Panc1 (cell line): ENCODE measurements around the gene CLDN2. TPM values are rescaled to one million over a fixed set of nuclear protein-coding genes. Genes with fewer than 3 reads are reported as not detected.

ENCODE experiments used
- ATAC-seq: fragments of 200-7000 bp; cut with Tn5 transposase; 2 replicates; pipeline ENCODE4 v1.9.1; 2020; ENCODE audit warnings: mild to moderate bottlenecking, moderate library complexity
- BruUV-seq: library from RNA; stranded (reverse); fragments of 400-500 nt; replicated peaks from 2 replicates; lab custom pipeline; 2021; lab: Mats Ljungman, UMichigan
- CTCF ChIA-PET: fragments of 300-600 bp; sonication (Branson Sonifier 250); formaldehyde crosslinking; loops from one replicate; lab custom pipeline; 2022; ENCODE audit warnings: antibody characterized with exemption; lab: Charles Lee
- POLR2A ChIA-PET: fragments of 300-600 bp; sonication (Branson Sonifier 250); formaldehyde crosslinking; loops from one replicate; lab custom pipeline; 2022; ENCODE audit warnings: antibody characterized with exemption; lab: Charles Lee
- DNase-seq: peaks from one replicate; pipeline ENCODE4 v3.0.0-alpha.2; 2010; ENCODE audit warnings: low read depth, low spot score
- H3K27ac ChIP-seq: 2 replicates; pipeline ENCODE4 v1.5.1; 2011; ENCODE audit warnings: mild to moderate bottlenecking, low read length, inconsistent platforms
- H3K27me3 ChIP-seq: fragments of 200-500 bp; sonication (Bioruptor generic); 2 replicates; pipeline ENCODE4 v1.6.0; 2014; ENCODE audit warnings: low read length, inconsistent platforms; ENCODE audit not compliant: control insufficient read depth, insufficient read depth
- H3K36me3 ChIP-seq: fragments of 200-500 bp; sonication (Bioruptor generic); 2 replicates; pipeline ENCODE4 v1.5.1; 2014; ENCODE audit warnings: inconsistent platforms, mild to moderate bottlenecking, low read length, moderate library complexity; ENCODE audit not compliant: control insufficient read depth, insufficient read depth
- H3K4me1 ChIP-seq: 2 replicates; pipeline ENCODE4 v1.5.1; 2011; ENCODE audit warnings: inconsistent platforms, mild to moderate bottlenecking, low read length, moderate library complexity; ENCODE audit not compliant: control insufficient read depth, insufficient read depth
- H3K4me3 ChIP-seq, 2 experiments: 2 replicates each; pipeline ENCODE4 v1.5.1; 2011 to 2012; ENCODE audit warnings: low read depth in 2 of 2, low read length in 2 of 2, mild to moderate bottlenecking in 2 of 2, inconsistent platforms in 1 of 2, moderate library complexity in 1 of 2
- H3K9me3 ChIP-seq: fragments of 200-500 bp; sonication (Bioruptor generic); 2 replicates; pipeline ENCODE4 v1.5.1; 2014; ENCODE audit warnings: low read depth, mild to moderate bottlenecking, inconsistent platforms, low read length, moderate library complexity; ENCODE audit not compliant: control insufficient read depth, insufficient read depth
- POLR2AphosphoS5 ChIP-seq: IDR thresholded peaks from 2 replicates; pipeline ENCODE4 v1.6.1; 2012; ENCODE audit warnings: mild to moderate bottlenecking, low read depth, low read length, moderate library complexity
- REST ChIP-seq, 2 experiments: IDR thresholded peaks; 2 replicates each; pipeline ENCODE4 v1.6.1; 2011 to 2012; ENCODE audit warnings: low read depth in 2 of 2, control low read depth in 1 of 2, low read length in 1 of 2, mild to moderate bottlenecking in 1 of 2, moderate library complexity in 1 of 2; ENCODE audit not compliant: insufficient read depth in 1 of 2
- SIN3A ChIP-seq: IDR thresholded peaks from 2 replicates; pipeline ENCODE4 v1.6.1; 2012; ENCODE audit warnings: low read depth, mild to moderate bottlenecking, low read length, moderate library complexity, borderline replicate concordance; ENCODE audit not compliant: insufficient read depth
- TCF7L2 ChIP-seq: IDR thresholded peaks from 2 replicates; pipeline ENCODE4 v1.6.1; 2011; ENCODE audit warnings: mild to moderate bottlenecking, low read depth, low read length, inconsistent platforms
- in situ Hi-C: cut with HindIII; loops from 2 replicates; pipeline ENCODE4 v1.10.0; 2016; ENCODE audit warnings: low sequenced_read_pairs, low pct_unique_long_range_greater_than_20kb
- intact Hi-C: fragments of 100-400 bp; cut with micrococcal nuclease; formaldehyde crosslinking; loops from one replicate; pipeline ENCODE4 v1.10.0; 2022; ENCODE audit not compliant: unreplicated experiment
- total RNA-seq: library from RNA; stranded (reverse); gene quantifications from one replicate; pipeline ENCODE4 v1.2.1, GENCODE V29; 2021; ENCODE audit not compliant: unreplicated experiment
- TF ChIP-seq, protein P1 (sequence below): fragments of 450-650 bp; IDR thresholded peaks from 2 replicates; pipeline ENCODE4 v1.5.1; 2017; ENCODE audit warnings: mild to moderate bottlenecking

Gene CLDN2
- total RNA-seq, 1 experiment from 2014 or later = 0.10 TPM

DNA sequence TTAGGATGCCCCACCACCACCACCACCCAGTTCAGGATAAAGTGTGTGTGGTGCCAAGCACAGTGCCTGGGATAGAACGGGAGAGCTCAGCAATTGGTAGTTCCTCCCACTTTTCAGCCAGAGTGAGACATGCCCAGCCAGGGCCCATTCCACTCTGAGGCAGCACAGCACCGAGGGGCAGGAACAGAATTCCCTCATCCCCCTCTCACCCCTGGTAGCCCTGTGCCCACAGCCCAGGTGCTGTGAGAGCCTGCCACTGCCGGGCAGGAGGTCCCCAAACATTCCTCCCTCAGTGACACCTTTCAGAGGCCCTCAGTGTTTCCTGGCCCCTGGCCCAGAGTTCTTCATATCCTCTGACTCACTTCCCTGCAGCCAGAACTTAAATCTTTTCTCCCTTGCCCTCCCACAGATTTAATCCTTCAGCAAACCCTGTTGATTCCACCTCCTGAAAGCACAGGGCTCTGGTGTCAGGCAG lies 25.2 kb upstream of the CLDN2 start:
- in situ Hi-C loops (no loop called here), intact Hi-C loops (loop anchor here (1.0 to 2.0 kb wide), 2 partner anchors 58 to 66 kb away; no protein-coding TSS in a partner anchor)
- POLR2A ChIA-PET = no interaction called here
- Histone ChIP-seq H3K27ac (peak overlapping the region; percentile 55; the same call in 1 of the 2 replicates), H3K4me1 (peaks cover 19% of the 10 kb centered on the region), H3K9me3 (no peaks in the 10 kb centered on the region), H3K36me3 (no peaks in the 10 kb centered on the region), H3K4me3 (peak overlapping the region in 1 of 2 experiments; percentile 38; a peak in 2 of 4 replicates), H3K27me3 (no peaks in the 10 kb centered on the region)
- CTCF ChIA-PET = interaction anchor here (1.1 to 1.5 kb wide), 2 partner anchors 65 to 100 kb away, joined by 3 to 13 read pairs; no protein-coding TSS in a partner anchor
- no peak for TF ChIP-seq TCF7L2
- no peak for TF ChIP-seq POLR2AphosphoS5
- no peak for TF ChIP-seq SIN3A
- TF ChIP-seq, protein P1, sequence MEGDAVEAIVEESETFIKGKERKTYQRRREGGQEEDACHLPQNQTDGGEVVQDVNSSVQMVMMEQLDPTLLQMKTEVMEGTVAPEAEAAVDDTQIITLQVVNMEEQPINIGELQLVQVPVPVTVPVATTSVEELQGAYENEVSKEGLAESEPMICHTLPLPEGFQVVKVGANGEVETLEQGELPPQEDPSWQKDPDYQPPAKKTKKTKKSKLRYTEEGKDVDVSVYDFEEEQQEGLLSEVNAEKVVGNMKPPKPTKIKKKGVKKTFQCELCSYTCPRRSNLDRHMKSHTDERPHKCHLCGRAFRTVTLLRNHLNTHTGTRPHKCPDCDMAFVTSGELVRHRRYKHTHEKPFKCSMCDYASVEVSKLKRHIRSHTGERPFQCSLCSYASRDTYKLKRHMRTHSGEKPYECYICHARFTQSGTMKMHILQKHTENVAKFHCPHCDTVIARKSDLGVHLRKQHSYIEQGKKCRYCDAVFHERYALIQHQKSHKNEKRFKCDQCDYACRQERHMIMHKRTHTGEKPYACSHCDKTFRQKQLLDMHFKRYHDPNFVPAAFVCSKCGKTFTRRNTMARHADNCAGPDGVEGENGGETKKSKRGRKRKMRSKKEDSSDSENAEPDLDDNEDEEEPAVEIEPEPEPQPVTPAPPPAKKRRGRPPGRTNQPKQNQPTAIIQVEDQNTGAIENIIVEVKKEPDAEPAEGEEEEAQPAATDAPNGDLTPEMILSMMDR = no peak
- BruUV-seq = no TSS peak
- ATAC-seq = peak; percentile 81
- DNase-seq = no peak

- DNase-seq (no peak), ATAC-seq (no peak)
- intact Hi-C loops = no loop called here
- H3K9me3 ChIP-seq = no peaks in the 10 kb centered on the region
- H3K27me3 ChIP-seq = no peaks in the 10 kb centered on the region
- H3K36me3 ChIP-seq = no peaks in the 10 kb centered on the region
- POLR2A ChIA-PET = no interaction called here
- no TSS peak for BruUV-seq
- H3K27ac ChIP-seq = no peak overlapping the region
- no peak overlapping the region for H3K4me3 ChIP-seq
- in situ Hi-C loops = no loop called here
- TF ChIP-seq POLR2AphosphoS5 = no peak
- no peak for TF ChIP-seq TCF7L2
- no peak for TF ChIP-seq SIN3A
- TF ChIP-seq, protein P1 = no peak
- no peak for TF ChIP-seq REST (IDR thresholded peaks at IDR 0.05; ENCODE audit: insufficient read depth in 1 of 2, low read depth in 2 of 2, low read length in 1 of 2)
- CTCF ChIA-PET = interaction anchor here (0.5 to 1.9 kb wide), 3 partner anchors 23 to 93 kb away, joined by 3 to 25 read pairs (median 7); no protein-coding TSS in a partner anchor
- peaks cover 19% of the 10 kb centered on the region for H3K4me1 ChIP-seq
Measured at GRCh38 chrX:106897259-106897658, 22.9 kb upstream of the CLDN2 start.
